ENCODE measurements around the gene GIMAP5. TPM values are rescaled to one million over a fixed set of nuclear protein-coding genes. Genes with fewer than 3 reads are reported as not detected.

Gene GIMAP5
- total RNA-seq, 1 experiment from 2014 or later: 0.24 TPM

- DNase-seq (ENCODE audit: low spot score) (no peak), ATAC-seq (no peak)
- Mint-ChIP-seq H3K4me1 (no peaks in the 10 kb centered on the region), H3K4me3 (no peak overlapping the region), H3K9me3 (no peaks in the 10 kb centered on the region), H3K27ac (no peak overlapping the region), H3K36me3 (no peaks in the 10 kb centered on the region), H3K27me3 (ENCODE audit: low read depth) (peaks cover 100% of the 10 kb centered on the region)
- no peak for TF ChIP-seq TCF7 (CRISPR knock-in tag; IDR thresholded peaks at IDR 0.05; ENCODE audit: low read depth)
- TF ChIP-seq PRDM15 (CRISPR knock-in tag; IDR thresholded peaks at IDR 0.05): no peak
- no peak for TF ChIP-seq EMX1 (CRISPR knock-in tag; IDR thresholded peaks at IDR 0.05)
- no peak for TF ChIP-seq FOXJ3 (CRISPR knock-in tag; IDR thresholded peaks at IDR 0.05; ENCODE audit: borderline replicate concordance)
- TF ChIP-seq, protein P1, sequence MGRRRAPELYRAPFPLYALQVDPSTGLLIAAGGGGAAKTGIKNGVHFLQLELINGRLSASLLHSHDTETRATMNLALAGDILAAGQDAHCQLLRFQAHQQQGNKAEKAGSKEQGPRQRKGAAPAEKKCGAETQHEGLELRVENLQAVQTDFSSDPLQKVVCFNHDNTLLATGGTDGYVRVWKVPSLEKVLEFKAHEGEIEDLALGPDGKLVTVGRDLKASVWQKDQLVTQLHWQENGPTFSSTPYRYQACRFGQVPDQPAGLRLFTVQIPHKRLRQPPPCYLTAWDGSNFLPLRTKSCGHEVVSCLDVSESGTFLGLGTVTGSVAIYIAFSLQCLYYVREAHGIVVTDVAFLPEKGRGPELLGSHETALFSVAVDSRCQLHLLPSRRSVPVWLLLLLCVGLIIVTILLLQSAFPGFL (CRISPR knock-in tag; IDR thresholded peaks at IDR 0.05; ENCODE audit: borderline replicate concordance): no peak
- TF ChIP-seq, protein P2, sequence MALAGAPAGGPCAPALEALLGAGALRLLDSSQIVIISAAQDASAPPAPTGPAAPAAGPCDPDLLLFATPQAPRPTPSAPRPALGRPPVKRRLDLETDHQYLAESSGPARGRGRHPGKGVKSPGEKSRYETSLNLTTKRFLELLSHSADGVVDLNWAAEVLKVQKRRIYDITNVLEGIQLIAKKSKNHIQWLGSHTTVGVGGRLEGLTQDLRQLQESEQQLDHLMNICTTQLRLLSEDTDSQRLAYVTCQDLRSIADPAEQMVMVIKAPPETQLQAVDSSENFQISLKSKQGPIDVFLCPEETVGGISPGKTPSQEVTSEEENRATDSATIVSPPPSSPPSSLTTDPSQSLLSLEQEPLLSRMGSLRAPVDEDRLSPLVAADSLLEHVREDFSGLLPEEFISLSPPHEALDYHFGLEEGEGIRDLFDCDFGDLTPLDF (CRISPR knock-in tag; IDR thresholded peaks at IDR 0.05): no peak
- no peak for TF ChIP-seq ZNF423 (CRISPR knock-in tag; IDR thresholded peaks at IDR 0.05)
- no peak for TF ChIP-seq JAZF1 (CRISPR knock-in tag; IDR thresholded peaks at IDR 0.05)
- CTCF ChIA-PET: interaction anchor here (1.4 kb wide), 1 partner anchor 297 kb away, joined by 5 read pairs; no protein-coding TSS in a partner anchor
- POLR2A ChIA-PET: no interaction called here
These were observed 8.7 kb downstream of the GIMAP5 start for GRCh38 chr7:150745876-150746275.

GRCh38 chr7:150746921-150747320 lies 9.7 kb downstream of the GIMAP5 start:
- Mint-ChIP-seq H3K4me3 (no peak overlapping the region), H3K36me3 (no peaks in the 10 kb centered on the region), H3K9me3 (no peaks in the 10 kb centered on the region), H3K27ac (no peak overlapping the region), H3K27me3 (ENCODE audit: low read depth) (peaks cover 96% of the 10 kb centered on the region), H3K4me1 (no peaks in the 10 kb centered on the region)
- no peak for DNase-seq (ENCODE audit: low spot score)
- ChIA-PET CTCF (no interaction called here), POLR2A (no interaction called here)
- TF ChIP-seq ZNF423 (CRISPR knock-in tag; IDR thresholded peaks at IDR 0.05) (no peak), CREB1 (CRISPR knock-in tag; IDR thresholded peaks at IDR 0.05) (no peak)
- no peak for ATAC-seq

DNA sequence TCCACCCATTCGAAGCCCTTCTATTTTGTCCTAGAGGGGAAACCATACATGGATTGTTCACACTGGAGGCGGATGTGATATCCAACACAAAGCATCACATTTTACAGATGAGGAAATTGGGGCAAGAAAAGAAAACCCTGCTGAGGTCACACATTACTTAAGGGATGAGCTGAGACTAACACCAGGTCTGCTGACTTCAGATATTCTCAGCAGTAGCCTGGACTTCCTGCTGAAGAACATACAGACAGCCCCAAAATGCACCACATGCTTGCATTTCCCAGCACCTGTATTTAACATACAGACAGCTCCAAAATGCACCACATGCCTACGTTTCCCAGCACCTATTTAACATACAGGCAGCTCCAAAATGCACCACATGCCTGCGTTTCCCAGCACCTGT lies 11.2 kb downstream of the GIMAP5 start:
- no peak overlapping the region for H3K4me3 Mint-ChIP-seq
- H3K27me3 Mint-ChIP-seq (ENCODE audit: low read depth): peaks cover 96% of the 10 kb centered on the region
- POLR2A ChIA-PET: no interaction called here
- CTCF ChIA-PET: no interaction called here
- H3K4me1 Mint-ChIP-seq: no peaks in the 10 kb centered on the region
- no peaks in the 10 kb centered on the region for H3K36me3 Mint-ChIP-seq
- ATAC-seq (no peak), DNase-seq (ENCODE audit: low spot score) (no peak)
- H3K27ac Mint-ChIP-seq: no peak overlapping the region
- H3K9me3 Mint-ChIP-seq: no peaks in the 10 kb centered on the region
- no peak for TF ChIP-seq EMX1 (CRISPR knock-in tag; IDR thresholded peaks at IDR 0.05)
- no peak for TF ChIP-seq GTF2I (CRISPR knock-in tag; conservative IDR thresholded peaks at IDR 0.05)
- TF ChIP-seq, protein P3, sequence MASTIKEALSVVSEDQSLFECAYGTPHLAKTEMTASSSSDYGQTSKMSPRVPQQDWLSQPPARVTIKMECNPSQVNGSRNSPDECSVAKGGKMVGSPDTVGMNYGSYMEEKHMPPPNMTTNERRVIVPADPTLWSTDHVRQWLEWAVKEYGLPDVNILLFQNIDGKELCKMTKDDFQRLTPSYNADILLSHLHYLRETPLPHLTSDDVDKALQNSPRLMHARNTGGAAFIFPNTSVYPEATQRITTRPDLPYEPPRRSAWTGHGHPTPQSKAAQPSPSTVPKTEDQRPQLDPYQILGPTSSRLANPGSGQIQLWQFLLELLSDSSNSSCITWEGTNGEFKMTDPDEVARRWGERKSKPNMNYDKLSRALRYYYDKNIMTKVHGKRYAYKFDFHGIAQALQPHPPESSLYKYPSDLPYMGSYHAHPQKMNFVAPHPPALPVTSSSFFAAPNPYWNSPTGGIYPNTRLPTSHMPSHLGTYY (CRISPR knock-in tag; IDR thresholded peaks at IDR 0.05): no peak
- TF ChIP-seq SOX15 (CRISPR knock-in tag; IDR thresholded peaks at IDR 0.05): no peak
- TF ChIP-seq NFYB (CRISPR knock-in tag; conservative IDR thresholded peaks at IDR 0.05; ENCODE audit: low read depth): no peak
- TF ChIP-seq, protein P4, sequence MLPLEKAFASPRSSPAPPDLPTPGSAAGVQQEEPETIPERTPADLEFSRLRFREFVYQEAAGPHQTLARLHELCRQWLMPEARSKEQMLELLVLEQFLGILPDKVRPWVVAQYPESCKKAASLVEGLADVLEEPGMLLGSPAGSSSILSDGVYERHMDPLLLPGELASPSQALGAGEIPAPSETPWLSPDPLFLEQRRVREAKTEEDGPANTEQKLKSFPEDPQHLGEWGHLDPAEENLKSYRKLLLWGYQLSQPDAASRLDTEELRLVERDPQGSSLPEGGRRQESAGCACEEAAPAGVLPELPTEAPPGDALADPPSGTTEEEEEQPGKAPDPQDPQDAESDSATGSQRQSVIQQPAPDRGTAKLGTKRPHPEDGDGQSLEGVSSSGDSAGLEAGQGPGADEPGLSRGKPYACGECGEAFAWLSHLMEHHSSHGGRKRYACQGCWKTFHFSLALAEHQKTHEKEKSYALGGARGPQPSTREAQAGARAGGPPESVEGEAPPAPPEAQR (CRISPR knock-in tag; IDR thresholded peaks at IDR 0.05): no peak
- TF ChIP-seq NR2C2 (CRISPR knock-in tag; IDR thresholded peaks at IDR 0.05): no peak
- TF ChIP-seq, protein P5, sequence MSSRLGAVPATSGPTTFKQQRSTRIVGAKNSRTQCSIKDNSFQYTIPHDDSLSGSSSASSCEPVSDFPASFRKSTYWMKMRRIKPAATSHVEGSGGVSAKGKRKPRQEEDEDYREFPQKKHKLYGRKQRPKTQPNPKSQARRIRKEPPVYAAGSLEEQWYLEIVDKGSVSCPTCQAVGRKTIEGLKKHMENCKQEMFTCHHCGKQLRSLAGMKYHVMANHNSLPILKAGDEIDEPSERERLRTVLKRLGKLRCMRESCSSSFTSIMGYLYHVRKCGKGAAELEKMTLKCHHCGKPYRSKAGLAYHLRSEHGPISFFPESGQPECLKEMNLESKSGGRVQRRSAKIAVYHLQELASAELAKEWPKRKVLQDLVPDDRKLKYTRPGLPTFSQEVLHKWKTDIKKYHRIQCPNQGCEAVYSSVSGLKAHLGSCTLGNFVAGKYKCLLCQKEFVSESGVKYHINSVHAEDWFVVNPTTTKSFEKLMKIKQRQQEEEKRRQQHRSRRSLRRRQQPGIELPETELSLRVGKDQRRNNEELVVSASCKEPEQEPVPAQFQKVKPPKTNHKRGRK (CRISPR knock-in tag; IDR thresholded peaks at IDR 0.05; ENCODE audit: borderline replicate concordance): no peak
- no peak for TF ChIP-seq GABPB1 (CRISPR knock-in tag; IDR thresholded peaks at IDR 0.05)
- TF ChIP-seq RELA (CRISPR knock-in tag; IDR thresholded peaks at IDR 0.05; ENCODE audit: borderline replicate concordance): no peak
- TF ChIP-seq ZNF121 (CRISPR knock-in tag; IDR thresholded peaks at IDR 0.05): no peak
- TF ChIP-seq HMGA2 (CRISPR knock-in tag; IDR thresholded peaks at IDR 0.05): no peak
- TF ChIP-seq, protein P6, sequence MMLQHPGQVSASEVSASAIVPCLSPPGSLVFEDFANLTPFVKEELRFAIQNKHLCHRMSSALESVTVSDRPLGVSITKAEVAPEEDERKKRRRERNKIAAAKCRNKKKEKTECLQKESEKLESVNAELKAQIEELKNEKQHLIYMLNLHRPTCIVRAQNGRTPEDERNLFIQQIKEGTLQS (CRISPR knock-in tag; conservative IDR thresholded peaks at IDR 0.05): no peak
- TF ChIP-seq, protein P1 (CRISPR knock-in tag; IDR thresholded peaks at IDR 0.05; ENCODE audit: borderline replicate concordance): no peak
